AG04449 (cell line): ENCODE measurements around the gene NHS.
"Not testable (repeated sequence)": the region's sequence is repeated elsewhere in the genome, so short reads cannot be mapped to it uniquely, and the experiment has no call there.

Experiments
- CTCF ChIA-PET: fragments of 350-600 bp; formaldehyde crosslinking; extraction: SDS; loops from one replicate; lab custom pipeline; 2021; ENCODE audit warnings: antibody characterized with exemption; lab: Yijun Ruan, JAX
- POLR2A ChIA-PET: fragments of 400-600, 350-600 bp; formaldehyde crosslinking; extraction: SDS; loops from one replicate; lab custom pipeline; 2020; ENCODE audit warnings: antibody characterized with exemption, inconsistent platforms; lab: Yijun Ruan, JAX
- DNase-seq: peaks from one replicate; pipeline ENCODE4 v3.0.0-alpha.2; 2010; ENCODE audit warnings: low read depth, low spot score
- H3K4me3 ChIP-seq: 2 replicates; pipeline ENCODE4 v1.5.1; 2011; ENCODE audit warnings: low read depth, mild to moderate bottlenecking, control low read depth, low read length
- CTCF ChIP-seq: IDR thresholded peaks from one replicate; pipeline ENCODE4 v1.5.1; 2011; ENCODE audit warnings: mild to moderate bottlenecking, moderate library complexity, low read length, control low read depth, inconsistent platforms; ENCODE audit not compliant: insufficient read depth; ENCODE audit errors: missing control alignments

The NHS gene

GRCh38 chrX:17563515-17563914 is 188.5 kb downstream of the NHS start:
- ChIA-PET POLR2A (no interaction called here), CTCF (no interaction called here)
- DNase-seq, result no peak
- H3K4me3 ChIP-seq, result no peak overlapping the region
- no peak for TF ChIP-seq CTCF

- no peak for DNase-seq
- H3K4me3 ChIP-seq, result no peak overlapping the region
- CTCF ChIA-PET, result interaction anchor here (0.8 kb wide), 1 partner anchor 116 kb away, joined by 3 read pairs; no protein-coding TSS in a partner anchor
- POLR2A ChIA-PET, result no interaction called here
- no peak for TF ChIP-seq CTCF
Observed at GRCh38 chrX:17564689-17565409, 189.8 kb downstream of the NHS start.

- ChIA-PET CTCF (interaction anchor here (1.4 kb wide), 1 partner anchor 14 kb away, joined by 3 read pairs; no protein-coding TSS in a partner anchor), POLR2A (no interaction called here)
- TF ChIP-seq CTCF, result no peak
- no peak for DNase-seq
- no peak overlapping the region for H3K4me3 ChIP-seq
Observed at GRCh38 chrX:17566740-17567139, 191.7 kb downstream of the NHS start.

- H3K4me3 ChIP-seq, result no peak overlapping the region
- no peak for TF ChIP-seq CTCF
- DNase-seq, result no peak
- ChIA-PET CTCF (no interaction called here), POLR2A (no interaction called here)
Observed at GRCh38 chrX:17567187-17567586, 192.2 kb downstream of the NHS start.

- no peak overlapping the region for H3K4me3 ChIP-seq
- CTCF ChIA-PET, result interaction anchor here (1.1 kb wide), 1 partner anchor 15 kb away, joined by 4 read pairs; no protein-coding TSS in a partner anchor
- POLR2A ChIA-PET, result no interaction called here
- no peak for DNase-seq
- no peak for TF ChIP-seq CTCF
Observed at GRCh38 chrX:17567821-17568220, 192.8 kb downstream of the NHS start.

- POLR2A ChIA-PET, DNase-seq, CTCF ChIA-PET, H3K4me3 ChIP-seq: not testable (repeated sequence)
Observed at GRCh38 chrX:17568804-17569203, 193.8 kb downstream of the NHS start.

- no peak overlapping the region for H3K4me3 ChIP-seq
- ChIA-PET POLR2A (no interaction called here), CTCF (no interaction called here)
- DNase-seq, result no peak
- TF ChIP-seq CTCF, result no peak
Observed at GRCh38 chrX:17579026-17579425, 204.0 kb downstream of the NHS start.
